ENCODE results near the gene DUT.

The DUT gene

GRCh38 chr15:48385031-48385830, 54.0 kb downstream of the DUT start:
- no peak overlapping the region for H3K4me3 ChIP-seq (ENCODE audit: control insufficient read depth, low read depth, low read length)
- DNase-seq (ENCODE audit: low read depth): peak; percentile 100
- TF ChIP-seq, protein P1, sequence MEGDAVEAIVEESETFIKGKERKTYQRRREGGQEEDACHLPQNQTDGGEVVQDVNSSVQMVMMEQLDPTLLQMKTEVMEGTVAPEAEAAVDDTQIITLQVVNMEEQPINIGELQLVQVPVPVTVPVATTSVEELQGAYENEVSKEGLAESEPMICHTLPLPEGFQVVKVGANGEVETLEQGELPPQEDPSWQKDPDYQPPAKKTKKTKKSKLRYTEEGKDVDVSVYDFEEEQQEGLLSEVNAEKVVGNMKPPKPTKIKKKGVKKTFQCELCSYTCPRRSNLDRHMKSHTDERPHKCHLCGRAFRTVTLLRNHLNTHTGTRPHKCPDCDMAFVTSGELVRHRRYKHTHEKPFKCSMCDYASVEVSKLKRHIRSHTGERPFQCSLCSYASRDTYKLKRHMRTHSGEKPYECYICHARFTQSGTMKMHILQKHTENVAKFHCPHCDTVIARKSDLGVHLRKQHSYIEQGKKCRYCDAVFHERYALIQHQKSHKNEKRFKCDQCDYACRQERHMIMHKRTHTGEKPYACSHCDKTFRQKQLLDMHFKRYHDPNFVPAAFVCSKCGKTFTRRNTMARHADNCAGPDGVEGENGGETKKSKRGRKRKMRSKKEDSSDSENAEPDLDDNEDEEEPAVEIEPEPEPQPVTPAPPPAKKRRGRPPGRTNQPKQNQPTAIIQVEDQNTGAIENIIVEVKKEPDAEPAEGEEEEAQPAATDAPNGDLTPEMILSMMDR (conservative IDR thresholded peaks at IDR 0.05; ENCODE audit: control insufficient read depth, insufficient read depth, low read depth, low read length): no peak

- no peak overlapping the region for H3K4me3 ChIP-seq (ENCODE audit: control insufficient read depth, low read depth, low read length)
- TF ChIP-seq, protein P1 (conservative IDR thresholded peaks at IDR 0.05; ENCODE audit: control insufficient read depth, insufficient read depth, low read depth, low read length): no peak
- peak; percentile 71 for DNase-seq (ENCODE audit: low read depth)
These were observed 57.0 kb downstream of the DUT start for GRCh38 chr15:48388016-48388851.

GRCh38 chr15:48388910-48389309, 57.7 kb downstream of the DUT start:
- DNase-seq (ENCODE audit: low read depth): peak; percentile 52
- no peak overlapping the region for H3K4me3 ChIP-seq (ENCODE audit: control insufficient read depth, low read depth, low read length)
- TF ChIP-seq, protein P1 (conservative IDR thresholded peaks at IDR 0.05; ENCODE audit: control insufficient read depth, insufficient read depth, low read depth, low read length): no peak

DNA sequence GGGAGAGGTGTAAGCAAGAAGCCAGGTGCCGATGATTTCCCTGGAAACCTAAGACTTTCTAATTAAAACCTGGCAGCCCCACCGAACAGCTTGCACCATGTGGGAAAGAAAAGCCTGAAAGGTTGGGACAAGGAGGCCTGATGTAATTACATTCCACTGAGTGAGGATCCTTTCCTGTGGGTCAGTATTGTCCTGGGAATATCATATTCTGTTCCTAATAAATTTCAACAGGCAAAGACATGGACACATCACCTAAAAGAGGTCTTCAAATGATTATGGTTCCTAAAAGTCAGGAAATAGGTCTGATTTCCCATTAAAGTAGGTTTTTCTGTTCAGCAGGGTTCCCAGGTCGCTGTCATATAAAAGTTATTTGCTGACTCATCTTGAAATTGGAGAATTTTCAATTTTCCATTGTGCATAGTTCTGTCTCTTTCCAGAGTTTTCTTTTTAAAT, 58.5 kb downstream of the DUT start:
- TF ChIP-seq, protein P1 (conservative IDR thresholded peaks at IDR 0.05; ENCODE audit: control insufficient read depth, insufficient read depth, low read depth, low read length): no peak
- peak; percentile 85 for DNase-seq (ENCODE audit: low read depth)
- H3K4me3 ChIP-seq (ENCODE audit: control insufficient read depth, low read depth, low read length): no peak overlapping the region

- H3K4me3 ChIP-seq (ENCODE audit: control insufficient read depth, low read depth, low read length): no peak overlapping the region
- TF ChIP-seq, protein P1 (conservative IDR thresholded peaks at IDR 0.05; ENCODE audit: control insufficient read depth, insufficient read depth, low read depth, low read length): no peak
- no peak for DNase-seq (ENCODE audit: low read depth)
These were observed 60.7 kb downstream of the DUT start for GRCh38 chr15:48391950-48392349.

GRCh38 chr15:48392356-48392755, 61.1 kb downstream of the DUT start:
- peak; percentile 83 for DNase-seq (ENCODE audit: low read depth)
- TF ChIP-seq, protein P1 (conservative IDR thresholded peaks at IDR 0.05; ENCODE audit: control insufficient read depth, insufficient read depth, low read depth, low read length): no peak
- H3K4me3 ChIP-seq (ENCODE audit: control insufficient read depth, low read depth, low read length): no peak overlapping the region
